DMS53 treated with DMSO at 0.1 percent for 48 hours (cell line): ENCODE results near the gene FCGR3A.
"Not testable (repeated sequence)": the region's sequence is repeated elsewhere in the genome, so short reads cannot be mapped to it uniquely, and the experiment has no call there.

Experiments
- DNase-seq: peaks from one replicate; lab custom pipeline; 2025; ENCODE audit not compliant: unreplicated experiment; lab: John Stamatoyannopoulos, UW

Gene FCGR3A

DNA sequence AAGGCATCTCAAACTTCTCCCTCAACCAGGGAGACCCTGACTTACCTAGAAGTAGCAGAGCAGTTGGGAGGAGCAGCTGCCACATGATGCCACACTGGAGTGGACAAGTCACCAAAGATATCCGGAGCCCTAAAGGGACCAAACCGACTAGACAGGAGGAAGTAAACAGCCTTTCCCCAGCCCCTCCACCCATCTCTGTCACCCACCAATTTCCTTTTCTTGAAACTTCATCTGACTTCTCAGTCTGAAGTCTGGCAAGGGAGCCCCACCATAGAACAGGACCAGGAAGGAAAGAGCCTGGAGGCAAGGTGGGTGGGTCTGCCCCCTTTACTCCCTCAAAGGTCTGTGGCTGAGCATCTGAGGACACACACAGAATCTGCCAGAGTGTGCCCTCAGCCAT is at the start of gene FCGR3A:
TSS of gene FCGR3A (minus strand) at position 167 of the 400 bp plus-strand sequence. CDS start at position 85, 82 bp downstream.
- no peak for DNase-seq

DNA sequence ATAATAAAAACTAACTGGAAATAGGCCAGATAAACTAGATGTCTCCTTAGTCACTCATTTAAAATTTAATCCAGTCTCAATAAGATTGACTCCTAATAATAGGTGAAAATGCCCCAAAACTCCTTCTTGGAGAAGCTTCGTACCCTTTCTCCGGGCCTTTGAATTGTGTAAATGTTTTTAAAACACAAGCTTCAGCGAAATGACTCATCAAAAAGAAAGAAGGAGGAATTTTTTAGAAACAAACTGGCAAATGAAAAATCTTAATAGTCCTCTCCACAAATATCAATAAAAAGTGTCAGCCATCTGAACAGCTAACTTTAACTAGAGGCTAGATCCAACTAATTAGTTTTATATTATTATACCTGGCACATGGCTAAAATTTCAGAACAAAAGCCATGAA is 47.5 kb upstream of the FCGR3A start:
- DNase-seq = not testable (repeated sequence)

DNA sequence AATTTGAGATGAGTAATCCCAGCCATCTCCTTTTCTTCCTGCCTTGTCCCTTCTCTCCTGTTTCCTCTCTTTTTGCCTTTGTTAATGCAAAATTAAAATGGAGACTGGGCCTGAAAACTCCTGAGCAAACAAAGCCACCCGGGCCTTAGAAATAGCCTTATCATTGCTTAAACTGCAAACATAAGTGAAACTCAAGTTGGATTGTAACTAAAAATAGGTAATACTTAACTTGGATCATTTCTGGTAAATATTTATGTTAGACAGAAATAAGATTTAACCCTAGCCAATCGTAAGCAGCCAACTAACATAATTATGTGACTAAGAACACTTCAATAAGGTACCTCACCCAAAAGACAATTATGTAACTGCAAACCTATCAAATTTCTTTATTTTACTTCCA is 46.0 kb upstream of the FCGR3A start:
- DNase-seq = not testable (repeated sequence)

DNA sequence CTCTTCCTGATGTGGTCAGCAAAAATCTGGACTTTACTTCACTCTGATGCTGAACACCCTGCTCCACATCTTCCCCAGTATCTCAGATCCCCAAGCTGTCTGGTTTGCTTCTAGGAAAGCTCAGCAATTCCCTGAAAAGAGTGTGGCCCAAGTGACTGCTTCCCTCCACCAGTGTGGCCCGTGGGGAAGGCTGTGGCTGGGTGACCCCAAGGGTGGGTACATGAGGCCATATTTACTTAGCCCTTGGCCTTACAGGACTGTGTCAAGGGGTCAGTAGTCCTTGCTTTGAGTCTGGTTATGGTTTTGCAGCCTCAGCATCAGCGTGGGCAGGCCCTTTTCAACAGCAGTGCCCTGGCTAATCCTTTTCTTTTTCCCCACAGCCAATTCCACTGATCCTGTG is 45.6 kb upstream of the FCGR3A start:
- not testable (repeated sequence) for DNase-seq

DNA sequence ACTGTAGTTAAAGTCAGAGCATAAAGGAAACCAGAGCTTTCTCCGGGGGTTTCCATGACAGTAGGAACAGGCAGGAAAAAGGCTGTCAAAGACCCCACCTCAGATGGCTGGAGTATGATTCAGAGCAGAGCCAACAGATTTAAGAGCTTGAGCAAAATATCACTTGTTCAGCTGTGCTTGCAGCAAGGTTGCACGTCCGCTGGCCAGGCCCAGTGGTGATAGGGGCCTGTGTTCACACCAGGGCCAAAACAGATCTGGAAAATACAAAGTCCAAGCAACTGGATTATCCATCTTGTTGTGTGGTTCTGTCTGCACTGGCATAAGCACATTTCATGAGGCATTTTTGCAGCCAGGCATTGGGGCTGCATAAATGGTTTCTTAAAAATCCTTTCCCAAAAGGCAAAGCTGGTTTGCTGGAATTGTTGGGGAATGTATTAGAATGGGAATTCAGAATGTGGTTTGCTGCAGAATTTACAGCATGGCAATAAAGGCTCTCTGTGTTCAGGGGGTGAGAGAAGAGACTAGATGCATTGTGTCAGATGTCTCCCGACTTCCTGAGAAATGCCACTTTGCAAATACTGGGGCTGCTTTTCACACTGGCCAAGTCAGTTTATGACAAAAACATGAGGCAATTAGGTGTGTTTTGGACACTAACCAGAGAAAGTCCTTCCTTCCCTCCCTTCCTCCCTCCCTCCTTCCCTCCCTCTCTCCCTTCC is 44.8 kb upstream of the FCGR3A start:
- DNase-seq = not testable (repeated sequence)

DNA sequence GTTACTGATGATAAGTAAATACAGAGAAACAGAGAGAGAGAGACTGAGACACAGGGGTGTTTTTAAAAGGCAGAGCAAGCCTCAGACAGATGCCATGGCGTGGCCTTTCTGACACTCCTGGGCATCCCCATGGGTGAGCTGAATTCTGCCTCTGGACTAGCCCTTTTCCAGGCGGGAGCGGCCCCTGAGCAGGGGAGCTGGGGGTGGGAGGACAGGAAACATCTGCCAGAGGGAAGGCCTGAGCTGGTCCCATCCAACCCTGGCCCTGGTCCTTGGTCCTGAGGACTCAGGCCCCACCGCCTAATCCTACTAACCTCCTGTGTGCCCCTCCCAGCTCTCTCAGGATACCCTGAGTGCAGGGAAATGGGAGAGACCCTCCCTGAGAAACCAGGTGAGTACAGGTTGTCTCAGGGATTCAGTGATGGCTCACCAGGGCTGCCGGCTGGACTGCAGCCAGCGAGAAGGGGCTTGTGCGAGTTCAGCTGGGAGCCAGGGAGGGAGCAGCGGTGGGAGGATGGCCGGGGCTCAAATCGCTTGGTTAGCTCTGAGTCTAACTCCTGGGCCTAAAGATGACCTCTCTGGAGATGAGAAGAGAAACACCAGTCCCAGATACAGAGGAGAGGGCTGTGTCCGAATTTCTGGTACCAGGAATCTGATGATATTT is 43.6 kb upstream of the FCGR3A start:
- DNase-seq = not testable (repeated sequence)

DNA sequence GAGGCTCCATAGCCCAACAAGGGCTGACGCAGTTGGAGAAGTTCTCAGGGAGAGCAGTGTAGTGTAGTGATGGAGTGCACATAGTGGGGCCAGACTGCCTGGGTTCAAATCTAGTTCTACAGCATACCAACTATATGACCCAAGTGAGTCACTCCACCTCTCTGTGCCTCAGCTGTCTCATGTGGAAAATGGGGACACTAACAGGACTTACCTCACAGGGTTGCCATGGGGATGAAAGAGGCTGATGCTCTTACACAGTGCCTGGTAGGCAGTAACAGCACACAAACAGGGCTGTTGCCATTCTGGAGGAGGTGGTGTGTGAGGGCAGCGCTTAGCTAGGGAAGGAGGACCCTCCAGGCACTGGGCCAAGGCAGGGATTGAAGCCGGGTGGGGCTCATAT is 43.0 kb upstream of the FCGR3A start:
- not testable (repeated sequence) for DNase-seq

DNA sequence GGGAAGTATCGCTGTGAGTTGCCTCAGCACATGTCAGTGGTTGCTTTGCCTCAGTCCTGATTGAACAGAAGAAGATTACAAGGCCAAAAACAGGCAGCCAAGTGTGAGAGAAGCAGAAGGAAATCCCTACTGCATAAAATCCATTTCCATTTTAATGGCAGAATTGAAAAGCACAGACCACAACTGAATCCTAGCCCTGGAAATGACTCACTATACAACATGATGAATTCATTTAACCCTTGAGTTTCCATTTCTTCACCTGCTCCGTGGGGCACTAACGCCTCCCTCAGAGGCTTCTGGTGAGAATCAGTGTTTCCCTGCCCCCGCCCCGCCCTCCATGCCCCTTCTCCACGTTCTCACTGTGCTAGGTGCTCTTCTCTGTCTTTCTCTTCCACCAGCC is 40.3 kb upstream of the FCGR3A start:
- DNase-seq = not testable (repeated sequence)

DNA sequence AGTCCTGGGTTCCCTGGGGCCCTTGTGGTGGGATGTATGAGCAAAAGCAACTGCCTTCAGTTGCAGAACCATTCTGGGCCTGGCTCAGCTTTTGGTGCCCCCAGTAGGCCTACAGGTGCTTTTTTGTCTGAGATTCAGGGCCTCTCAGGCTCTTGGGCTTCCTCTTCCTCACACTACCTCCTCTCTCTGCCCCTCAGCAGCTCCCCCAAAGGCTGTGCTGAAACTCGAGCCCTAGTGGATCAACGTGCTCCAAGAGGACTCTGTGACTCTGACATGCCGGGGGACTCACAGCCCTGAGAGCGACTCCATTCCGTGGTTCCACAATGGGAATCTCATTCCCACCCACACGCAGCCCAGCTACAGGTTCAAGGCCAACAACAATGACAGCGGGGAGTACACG is 39.7 kb upstream of the FCGR3A start:
- not testable (repeated sequence) for DNase-seq

DNA sequence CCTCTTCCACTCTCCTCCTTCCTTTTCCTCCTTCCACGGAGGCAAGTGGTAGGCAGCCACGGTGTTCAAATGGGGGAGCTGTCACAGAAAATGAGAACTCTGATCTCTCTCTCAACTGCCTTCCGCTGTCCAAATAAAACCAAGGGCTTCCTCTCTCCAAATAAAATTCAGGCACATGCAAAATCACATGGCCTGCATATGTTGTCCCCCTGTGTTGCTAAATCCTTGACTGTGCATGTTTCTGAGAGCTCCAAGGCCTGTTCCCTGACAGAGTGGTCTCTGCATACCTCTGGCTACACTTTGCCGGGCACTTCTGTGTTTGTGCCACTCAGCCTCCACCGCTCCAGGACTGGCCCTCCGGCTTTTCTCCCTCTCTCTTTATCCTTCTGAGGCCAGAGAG is 39.0 kb upstream of the FCGR3A start:
- not testable (repeated sequence) for DNase-seq

DNA sequence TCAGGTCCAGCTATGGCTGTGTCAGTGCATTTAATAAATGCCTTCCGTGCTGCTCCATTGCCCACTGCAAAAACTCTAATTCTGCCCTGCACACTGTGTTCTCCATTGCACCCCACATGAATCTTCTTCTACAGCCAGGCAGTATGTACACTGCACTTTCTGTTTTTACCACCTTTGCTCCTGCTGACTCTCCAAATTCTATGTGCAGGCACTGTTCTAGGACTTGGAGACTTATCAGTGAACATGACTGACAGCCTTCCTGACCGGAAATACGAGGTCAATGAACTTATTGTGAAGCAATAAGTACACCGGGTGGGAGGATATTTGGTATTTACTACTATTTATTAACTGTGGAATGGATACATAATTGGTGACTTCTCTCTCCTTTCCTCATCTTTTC is 33.3 kb upstream of the FCGR3A start:
- not testable (repeated sequence) for DNase-seq

DNA sequence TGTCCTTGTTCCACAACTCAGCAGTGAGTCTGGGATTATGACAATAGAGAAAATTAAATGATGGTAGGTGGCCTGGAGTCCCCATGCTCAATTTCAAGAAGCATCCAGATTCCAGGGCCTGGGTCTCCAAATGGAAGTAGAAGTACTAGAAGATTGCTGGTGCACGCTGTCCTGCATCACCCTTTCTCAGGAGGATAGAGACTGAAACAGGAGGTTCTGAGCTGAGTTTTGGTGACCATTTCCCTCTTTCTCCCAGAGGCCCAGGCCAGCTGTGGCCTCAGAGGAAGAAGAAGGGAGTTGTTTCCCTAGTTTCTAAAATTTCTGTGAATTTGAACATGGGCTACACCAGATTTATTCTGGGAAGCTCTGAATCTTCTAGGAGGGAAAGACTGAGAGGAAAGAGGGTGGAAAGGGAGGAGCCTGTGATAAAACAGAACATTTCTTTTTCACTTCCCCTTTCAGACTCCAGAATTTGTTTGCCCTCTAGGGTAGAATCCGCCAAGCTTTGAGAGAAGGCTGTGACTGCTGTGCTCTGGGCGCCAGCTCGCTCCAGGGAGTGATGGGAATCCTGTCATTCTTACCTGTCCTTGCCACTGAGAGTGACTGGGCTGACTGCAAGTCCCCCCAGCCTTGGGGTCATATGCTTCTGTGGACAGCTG is 31.4 kb upstream of the FCGR3A start:
- not testable (repeated sequence) for DNase-seq

DNA sequence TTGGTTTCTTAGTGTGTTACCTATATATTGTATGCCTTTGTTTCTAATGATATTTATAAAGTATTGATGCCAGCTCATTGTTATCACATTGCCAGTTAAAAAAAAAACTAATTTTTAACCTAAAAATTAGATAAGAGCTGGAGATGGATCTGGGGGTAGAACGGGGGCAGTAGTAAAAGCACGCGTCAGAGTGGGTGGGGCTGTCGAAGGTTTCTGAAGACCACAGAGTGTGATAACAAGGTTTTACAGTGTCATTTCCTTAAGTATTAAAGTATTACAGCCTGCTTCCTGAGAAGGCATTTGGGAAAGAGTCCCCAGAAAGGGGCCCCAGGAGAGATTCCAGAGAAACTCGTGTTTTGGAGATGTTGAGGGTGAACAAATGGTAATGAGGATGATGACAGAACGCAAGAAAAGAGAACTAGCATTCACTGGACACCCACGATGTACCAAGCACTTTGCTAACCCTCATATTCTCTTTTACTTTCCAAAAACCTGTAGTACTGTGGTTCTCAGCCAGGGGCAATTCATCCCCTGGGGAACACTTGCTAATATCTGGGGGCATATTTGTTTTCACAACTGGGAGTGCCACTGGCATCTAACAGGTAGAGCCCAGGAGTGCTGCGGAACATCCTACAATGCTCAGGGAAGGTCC is 30.4 kb upstream of the FCGR3A start:
- not testable (repeated sequence) for DNase-seq

DNA sequence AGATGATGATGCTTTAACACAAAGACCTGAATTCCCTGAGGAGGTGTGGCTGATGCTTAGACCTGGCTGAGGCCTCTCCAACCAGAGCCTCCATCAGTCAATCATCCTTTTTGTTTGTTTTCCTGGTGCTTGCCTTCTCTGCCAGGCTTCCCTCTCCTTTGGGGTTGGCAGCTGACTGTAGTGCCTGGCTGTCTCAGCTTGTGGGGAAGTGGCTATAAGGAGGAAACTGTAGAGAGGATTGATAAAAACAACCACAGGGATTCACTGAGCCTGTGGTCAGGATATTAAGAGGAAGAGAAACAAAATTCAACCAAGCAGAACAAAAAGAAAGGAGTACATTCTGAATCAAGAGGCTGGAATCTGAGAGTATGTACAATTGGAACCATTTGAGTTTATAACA is 27.1 kb upstream of the FCGR3A start:
- DNase-seq = not testable (repeated sequence)

DNA sequence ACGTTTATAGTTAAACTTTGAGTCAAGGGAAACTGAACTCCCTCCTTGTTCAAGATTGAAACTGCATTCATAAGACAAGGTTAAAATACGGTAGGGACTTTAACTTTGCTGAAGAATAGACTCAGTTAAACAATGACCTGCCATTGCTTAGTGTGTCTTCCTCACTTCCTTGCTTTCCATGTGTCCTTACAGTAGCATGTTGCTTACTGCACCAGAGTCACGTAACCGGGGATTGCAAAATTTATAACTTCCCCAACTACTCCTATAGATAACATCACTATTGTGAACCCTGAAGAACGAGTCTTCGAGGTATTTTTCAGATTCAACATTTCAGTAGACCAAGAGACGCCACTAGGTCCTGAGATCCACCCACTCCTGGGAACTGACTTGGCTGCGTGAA is 22.1 kb upstream of the FCGR3A start:
- DNase-seq = not testable (repeated sequence)

DNA sequence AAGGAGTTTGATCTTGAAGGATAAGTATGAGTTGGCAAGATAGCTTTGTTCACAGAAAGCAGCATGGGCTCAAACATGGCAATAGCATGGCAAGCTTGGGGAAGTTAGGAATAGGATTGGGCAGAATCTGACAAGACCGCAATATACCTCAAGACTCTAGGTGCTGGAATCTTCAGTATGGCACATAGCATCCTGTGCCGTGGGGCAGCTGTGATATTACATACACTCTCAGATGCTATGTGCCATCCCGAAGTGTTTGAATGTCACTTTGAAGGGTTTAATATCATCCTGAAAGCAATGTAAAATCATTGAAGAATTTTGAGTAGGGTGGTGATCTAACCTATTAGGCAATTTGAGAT is 17.0 kb upstream of the FCGR3A start:
- not testable (repeated sequence) for DNase-seq

DNA sequence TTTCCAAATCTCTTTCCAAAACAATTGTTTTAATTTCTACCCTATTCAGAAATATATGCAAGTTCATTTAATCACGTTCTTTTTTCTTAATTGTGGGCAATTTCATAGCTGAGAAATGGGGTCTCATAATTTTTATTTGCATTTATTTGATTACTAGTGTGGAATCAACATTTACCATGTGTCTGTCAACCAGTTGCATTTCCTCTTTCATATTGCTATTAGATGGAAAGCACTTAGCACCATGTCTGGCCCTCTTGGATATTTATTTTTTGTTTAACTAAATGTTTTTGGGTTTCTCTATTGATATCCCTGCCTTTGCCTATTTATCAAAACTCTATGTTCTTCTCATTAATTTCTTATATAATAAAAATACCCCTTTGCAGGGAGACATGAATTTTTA is 13.9 kb upstream of the FCGR3A start:
- not testable (repeated sequence) for DNase-seq

DNA sequence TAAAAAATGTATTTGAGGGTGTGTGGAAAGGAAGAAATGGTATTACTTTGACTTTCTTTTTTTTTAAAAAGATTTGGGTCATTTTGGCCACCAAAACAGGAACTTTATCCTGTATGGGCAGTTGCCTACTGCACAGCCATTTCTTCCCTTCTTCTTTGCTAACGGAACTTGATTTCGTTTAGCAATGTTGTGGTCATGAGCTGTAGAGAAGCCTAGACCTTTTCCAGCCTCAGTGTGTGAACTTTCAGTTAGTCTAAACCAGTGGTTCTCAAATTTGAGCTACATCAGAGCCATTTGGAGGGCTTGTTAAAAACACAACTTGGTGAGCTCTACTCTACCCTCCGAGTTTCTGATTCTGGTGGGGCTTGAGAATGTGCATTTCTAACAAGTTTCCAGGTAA is 12.8 kb upstream of the FCGR3A start:
- DNase-seq = not testable (repeated sequence)

DNA sequence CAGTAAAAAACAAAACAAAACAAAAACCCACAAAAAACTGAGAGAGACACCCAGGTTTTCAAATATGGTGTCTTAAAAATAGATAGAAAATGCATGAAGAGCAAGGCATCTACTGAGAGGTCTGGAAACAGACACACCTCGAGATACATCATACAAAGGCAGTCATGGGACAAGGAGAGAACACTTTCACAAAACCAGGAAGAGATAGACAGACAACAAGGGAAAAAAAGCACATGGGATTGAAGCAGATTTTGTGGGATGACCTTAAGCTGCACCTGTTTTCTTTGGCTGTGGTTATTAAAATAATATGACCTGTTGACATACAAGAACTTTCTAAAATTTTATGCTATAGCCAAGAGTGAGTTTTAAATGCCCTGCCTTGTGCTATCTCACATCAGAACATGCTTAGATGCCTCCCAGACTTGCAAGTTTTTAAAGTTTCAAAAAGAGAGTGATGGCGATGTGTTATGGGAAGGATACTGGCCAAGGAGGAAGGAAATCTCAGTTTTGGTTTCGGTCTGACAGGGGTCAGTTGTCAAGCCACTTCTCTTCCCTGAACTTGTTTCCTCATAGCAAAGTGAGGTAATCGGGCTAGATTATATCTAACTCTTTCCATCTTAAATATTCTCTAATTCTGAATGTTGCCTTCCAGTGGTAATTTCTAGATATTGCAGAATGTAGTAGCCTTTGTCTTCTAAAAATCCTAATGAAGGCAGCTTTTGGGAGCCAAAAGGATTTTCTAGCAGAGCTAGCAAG is 11.5 kb upstream of the FCGR3A start:
- not testable (repeated sequence) for DNase-seq

DNA sequence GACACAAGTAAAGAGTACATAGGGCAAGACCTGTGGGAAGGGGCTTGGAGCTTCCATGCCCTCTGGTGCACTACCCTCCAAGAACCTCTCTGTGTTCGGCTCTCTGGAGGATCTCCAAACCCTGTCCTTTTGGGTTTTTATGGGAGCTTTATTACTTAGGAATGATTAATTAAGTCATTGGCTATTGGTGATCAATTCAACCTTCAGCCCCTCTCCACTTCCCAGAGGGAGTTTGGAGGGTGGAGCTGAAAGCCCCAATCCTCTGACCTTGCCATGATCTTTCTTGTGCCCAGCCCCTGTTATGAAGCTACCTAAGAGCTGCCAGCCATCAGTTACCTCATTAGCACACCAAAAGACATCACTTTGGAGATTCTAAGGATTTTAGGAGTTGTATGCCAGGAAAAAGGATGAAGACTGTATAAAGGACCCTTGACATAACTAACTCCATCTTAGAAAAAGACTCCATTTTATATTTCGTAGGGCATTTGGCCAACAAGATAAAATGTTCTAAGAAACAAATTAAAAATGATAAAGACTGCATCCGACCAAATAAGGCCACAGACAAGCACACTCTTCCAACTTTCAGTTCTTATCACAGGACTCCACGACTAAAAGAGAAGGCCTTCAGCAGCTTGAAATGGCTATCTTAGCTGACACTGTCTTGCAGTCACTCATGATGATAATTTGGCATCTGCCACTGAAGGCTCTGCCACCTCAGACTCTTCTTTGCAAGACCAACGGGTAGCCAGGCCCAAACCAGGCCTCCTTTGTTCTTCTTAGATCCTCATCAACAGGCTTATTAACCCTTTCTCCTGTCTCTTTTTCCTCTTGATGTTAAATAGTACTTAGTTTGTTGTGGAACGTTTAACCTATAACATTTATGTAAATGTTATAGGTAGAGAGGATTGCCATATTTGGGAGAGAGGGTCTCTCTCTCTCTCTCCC is 8.2 kb upstream of the FCGR3A start:
- DNase-seq = not testable (repeated sequence)
